Coronary artery (tissue), 2 donors: ENCODE data around the gene ORAI2.
A peak's percentile ranks its signal among the peaks of the same experiment; 100 is the strongest.

Experiments
- DNase-seq: peaks from one replicate; pipeline ENCODE4 v3.0.0-alpha.2; 2017; ENCODE audit warnings: low spot score
- H3K27ac ChIP-seq, 2 donors: fragments of 200-600 bp; sonication (generic); one replicate each; pipeline ENCODE4 v1.5.1; 2016 to 2019
- H3K4me3 ChIP-seq: fragments of 200-600 bp; sonication (generic); 2 replicates; pipeline ENCODE4 v1.5.1; 2016; ENCODE audit warnings: mild to moderate bottlenecking, moderate library complexity
- CTCF ChIP-seq: fragments of 200-600 bp; sonication (generic); IDR thresholded peaks from one replicate; pipeline ENCODE4 v1.5.1; 2019; ENCODE audit warnings: antibody characterized with exemption

ORAI2 gene

GRCh38 chr7:102431617-102432298 lies 1.6 kb upstream of the ORAI2 start:
- peak overlapping the region in 1 of 2 donors; percentile 48 for H3K27ac ChIP-seq
- no peak for DNase-seq
- TF ChIP-seq CTCF, result no peak
- H3K4me3 ChIP-seq, result no peak overlapping the region

DNA sequence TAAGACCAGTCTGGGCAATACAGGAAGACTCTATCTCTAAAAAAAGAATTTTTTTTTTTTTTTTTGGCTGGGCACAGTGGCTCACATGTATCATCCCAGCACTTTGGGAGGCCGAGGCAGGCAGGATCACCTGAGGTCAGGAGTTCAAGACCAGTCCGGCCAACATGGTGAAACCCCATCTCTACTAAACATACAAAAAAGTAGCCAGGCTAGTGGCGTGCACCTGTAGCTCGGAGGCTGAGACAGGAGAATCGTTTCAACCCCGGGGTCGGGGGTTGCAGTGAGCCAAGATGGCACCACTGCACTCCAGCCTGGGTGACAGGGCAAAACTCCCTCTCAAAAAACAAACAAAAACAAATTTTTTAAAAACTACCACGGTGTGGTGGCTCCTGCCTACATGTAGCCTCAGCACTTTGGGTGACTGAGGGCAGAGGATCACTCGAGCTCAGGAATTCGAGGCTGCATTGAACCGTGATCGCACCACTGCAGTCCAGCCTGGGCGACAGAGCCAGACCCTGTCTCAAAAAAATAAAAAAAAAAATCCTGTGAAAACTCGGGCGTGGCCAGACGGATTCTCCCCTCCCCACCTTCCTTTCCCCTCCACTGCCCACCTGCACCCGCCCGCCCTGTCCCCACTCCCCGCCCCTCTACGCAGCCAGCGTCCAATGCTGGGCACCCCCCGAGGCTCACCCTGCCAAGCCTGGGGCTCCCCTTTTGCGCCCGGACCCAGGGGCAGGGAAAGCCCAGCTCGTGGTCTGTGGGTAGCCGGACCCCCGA lies 745 bp upstream of the ORAI2 start:
- Histone ChIP-seq H3K4me3 (peak overlapping the region; percentile 99), H3K27ac (peak overlapping the region; percentile 38 to 87)
- no peak for DNase-seq
- no peak for TF ChIP-seq CTCF

DNA sequence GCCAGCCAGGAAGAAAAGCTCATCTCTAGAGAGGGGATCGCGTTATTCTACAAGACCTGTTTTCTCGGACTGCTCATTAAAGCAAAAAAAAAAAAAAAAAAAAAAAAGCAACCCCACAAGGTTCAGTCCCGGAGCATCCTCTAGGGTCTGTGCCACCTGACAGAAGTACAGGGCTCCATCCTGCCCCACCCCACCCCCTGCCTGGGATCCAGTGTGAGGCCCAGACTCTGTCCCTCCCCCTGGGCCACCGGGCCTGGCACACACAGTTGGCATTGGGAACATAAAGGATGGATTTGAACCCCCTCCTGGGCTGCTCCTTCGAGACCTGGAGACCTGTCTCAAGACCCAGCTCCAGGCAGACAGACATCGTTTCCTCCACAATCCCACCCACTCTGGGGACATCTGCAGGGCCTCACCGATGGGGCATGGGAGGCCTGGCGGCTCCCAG lies 688 bp downstream of the ORAI2 start:
- peak overlapping the region; percentile 99 for H3K4me3 ChIP-seq
- no peak for DNase-seq
- H3K27ac ChIP-seq, result peak overlapping the region in 1 of 2 donors; percentile 87
- TF ChIP-seq CTCF, result no peak

- H3K4me3 ChIP-seq, result no peak overlapping the region
- TF ChIP-seq CTCF, result no peak
- no peak overlapping the region for H3K27ac ChIP-seq
- DNase-seq, result no peak
Observed at GRCh38 chr7:102436118-102436517, 2.7 kb downstream of the ORAI2 start.

GRCh38 chr7:102439963-102440795 lies 6.8 kb downstream of the ORAI2 start:
- Histone ChIP-seq H3K4me3 (no peak overlapping the region), H3K27ac (peak overlapping the region in 1 of 2 donors; percentile 17)
- no peak for TF ChIP-seq CTCF
- DNase-seq, result no peak

- TF ChIP-seq CTCF, result no peak
- DNase-seq, result no peak
- Histone ChIP-seq H3K27ac (no peak overlapping the region), H3K4me3 (no peak overlapping the region)
Observed at GRCh38 chr7:102444961-102445673, 11.7 kb downstream of the ORAI2 start.
